ENCODE data around the gene RBBP6.
A peak's percentile ranks its signal among the peaks of the same experiment; 100 is the strongest.

- TF ChIP-seq CTCF (conservative IDR thresholded peaks at IDR 0.05; ENCODE audit: low read depth in 2 of 2): peak; percentile 82 to 84
- no peak for TF ChIP-seq STAT1 (IDR thresholded peaks at IDR 0.05; ENCODE audit: unreplicated experiment)
- no peak for TF ChIP-seq POLR2AphosphoS5 (IDR thresholded peaks at IDR 0.05; ENCODE audit: low read depth)
- no peak for TF ChIP-seq REST (IDR thresholded peaks at IDR 0.05; ENCODE audit: unreplicated experiment)
- no peak for TF ChIP-seq CREB1 (CRISPR knock-in tag; IDR thresholded peaks at IDR 0.05; ENCODE audit: low read depth)
- no peak for TF ChIP-seq EZH2 (IDR thresholded peaks at IDR 0.05; ENCODE audit: low read depth, unreplicated experiment)
- no peak for TF ChIP-seq ZNF114 (CRISPR knock-in tag; IDR thresholded peaks at IDR 0.05)
- TF ChIP-seq JUNB (IDR thresholded peaks at IDR 0.05; ENCODE audit: unreplicated experiment): no peak
Measured at GRCh38 chr16:24504472-24505345, 34.7 kb upstream of the RBBP6 start.

All from GM23338 (cell line).